ENCODE data around the gene MZF1.

The MZF1 gene

GRCh38 chr19:58569943-58570670 lies 3.0 kb downstream of the MZF1 start:
- DNase-seq = no peak

GRCh38 chr19:58569191-58569942 lies 3.8 kb downstream of the MZF1 start:
- DNase-seq = no peak

GRCh38 chr19:58568453-58569130 lies 4.5 kb downstream of the MZF1 start:
- no peak for DNase-seq

- no peak for DNase-seq
These were observed 6.1 kb downstream of the MZF1 start for GRCh38 chr19:58566989-58567388.

GRCh38 chr19:58563823-58564222 lies 9.3 kb downstream of the MZF1 start:
- DNase-seq = no peak

GRCh38 chr19:58563034-58563573 lies 10.0 kb downstream of the MZF1 start:
- no peak for DNase-seq

- DNase-seq = no peak
These were observed 10.8 kb downstream of the MZF1 start for GRCh38 chr19:58562122-58563033.

GRCh38 chr19:58561373-58562121 lies 11.6 kb downstream of the MZF1 start:
- no peak for DNase-seq

GRCh38 chr19:58560921-58561320 lies 12.2 kb downstream of the MZF1 start:
- DNase-seq = no peak

- no peak for DNase-seq
These were observed 12.9 kb downstream of the MZF1 start for GRCh38 chr19:58560007-58560887.

GRCh38 chr19:58559275-58560006 lies 13.7 kb downstream of the MZF1 start:
- no peak for DNase-seq

GRCh38 chr19:58558623-58559274 lies 14.4 kb downstream of the MZF1 start:
- no peak for DNase-seq

GRCh38 chr19:58558066-58558622 lies 15.0 kb downstream of the MZF1 start, which contains the start of gene UBE2M:
TSS of gene UBE2M (minus strand) at chr19:58558611. CDS start at chr19:58558381, 230 bp downstream.
- no peak for DNase-seq

GRCh38 chr19:58557221-58558065 lies 15.7 kb downstream of the MZF1 start:
- DNase-seq = no peak

- DNase-seq = no peak
These were observed 16.4 kb downstream of the MZF1 start for GRCh38 chr19:58556622-58557220.

GRCh38 chr19:58555920-58556621 lies 17.1 kb downstream of the MZF1 start:
- no peak for DNase-seq

- no peak for DNase-seq
These were observed 17.7 kb downstream of the MZF1 start for GRCh38 chr19:58555369-58555885.

Measured in SW 1271 (cell line).